ENCODE data around the gene UGT2B15.
A peak's percentile ranks its signal among the peaks of the same experiment; 100 is the strongest.
"Not testable (repeated sequence)": the region's sequence is repeated elsewhere in the genome, so short reads cannot be mapped to it uniquely, and the experiment has no call there.

Gene UGT2B15

GRCh38 chr4:68670479-68670939, at the start of gene UGT2B15:
TSS of gene UGT2B15 (minus strand) at chr4:68670652. CDS start at chr4:68670618, 34 bp downstream.
- not testable (repeated sequence) for H3K4me3 ChIP-seq (ENCODE audit: low read length); DNase-seq (ENCODE audit: low read depth)

DNA sequence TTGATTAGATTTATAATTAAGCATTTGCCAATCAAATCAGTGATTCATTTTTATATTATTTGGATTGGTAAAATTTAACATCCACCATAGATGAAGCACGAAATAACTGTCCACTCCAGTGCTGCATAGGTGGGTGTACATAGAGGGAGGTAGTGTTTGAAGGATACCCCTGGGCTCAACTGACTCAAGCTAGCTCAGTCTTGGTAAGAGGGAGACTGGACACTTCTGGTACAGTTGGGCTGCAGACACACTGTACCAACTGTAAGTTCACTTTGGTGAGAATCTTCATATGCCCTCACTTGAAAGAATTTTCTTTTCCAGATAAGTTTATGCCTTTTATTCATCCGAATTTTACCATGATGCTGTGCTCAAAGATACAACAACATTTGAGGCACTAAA, 48.6 kb upstream of the UGT2B15 start:
- no peak for DNase-seq (ENCODE audit: low read depth)
- TF ChIP-seq CTCF (IDR thresholded peaks at IDR 0.05; ENCODE audit: insufficient read depth, low read depth, low read length, missing control alignments): no peak
- no peak overlapping the region for H3K4me3 ChIP-seq (ENCODE audit: low read length)

DNA sequence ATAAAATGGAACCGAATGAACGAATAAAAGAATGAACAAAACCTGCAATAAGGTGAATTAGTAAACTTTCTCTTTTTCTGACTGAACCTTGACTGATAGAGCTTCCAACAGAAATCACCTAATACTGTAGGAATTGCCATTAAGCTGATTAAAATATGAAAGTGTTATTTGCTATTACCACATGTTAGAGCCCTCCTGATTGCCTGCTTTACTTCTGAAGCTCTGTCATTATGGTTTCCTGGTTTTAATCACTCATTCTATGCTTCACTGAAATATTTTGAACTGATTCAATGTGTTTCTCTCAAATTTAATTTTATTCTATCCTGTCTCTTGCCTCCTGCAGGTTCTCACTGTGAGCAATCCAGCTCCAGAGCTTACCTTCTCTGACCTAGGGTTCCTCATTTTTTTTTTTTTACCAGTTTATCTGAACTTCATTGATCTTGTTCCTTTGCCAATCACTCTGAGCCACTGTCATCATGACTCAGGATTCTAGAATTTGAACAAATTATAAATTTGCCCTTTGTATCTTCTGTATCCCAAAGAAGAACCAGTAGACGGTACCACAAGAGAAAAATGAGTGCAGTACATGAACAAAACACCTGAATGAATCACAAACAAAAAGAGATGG, 48.1 kb upstream of the UGT2B15 start:
- no peak overlapping the region for H3K4me3 ChIP-seq (ENCODE audit: low read length)
- no peak for TF ChIP-seq CTCF (IDR thresholded peaks at IDR 0.05; ENCODE audit: insufficient read depth, low read depth, low read length, missing control alignments)
- no peak for DNase-seq (ENCODE audit: low read depth)

DNA sequence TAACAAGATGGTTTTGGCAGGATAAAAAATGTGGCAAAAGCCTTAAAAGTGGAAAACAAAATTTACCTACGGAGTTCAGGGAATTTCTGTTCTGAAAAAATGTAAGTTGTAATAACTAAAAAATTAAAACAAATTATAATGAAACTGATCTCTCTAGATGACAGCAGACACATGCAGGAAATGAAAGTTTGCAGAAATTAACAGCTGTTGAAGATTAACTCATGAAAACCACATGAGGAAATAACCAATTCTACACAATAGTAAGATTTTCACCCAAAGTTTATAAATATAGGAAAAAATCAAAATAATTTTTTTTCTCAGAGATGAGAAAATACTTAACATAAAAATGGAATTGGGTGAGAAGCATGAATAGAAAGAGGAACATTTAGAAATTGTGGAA, 47.5 kb upstream of the UGT2B15 start:
- TF ChIP-seq CTCF (IDR thresholded peaks at IDR 0.05; ENCODE audit: insufficient read depth, low read depth, low read length, missing control alignments): no peak
- H3K4me3 ChIP-seq (ENCODE audit: low read length): no peak overlapping the region

DNA sequence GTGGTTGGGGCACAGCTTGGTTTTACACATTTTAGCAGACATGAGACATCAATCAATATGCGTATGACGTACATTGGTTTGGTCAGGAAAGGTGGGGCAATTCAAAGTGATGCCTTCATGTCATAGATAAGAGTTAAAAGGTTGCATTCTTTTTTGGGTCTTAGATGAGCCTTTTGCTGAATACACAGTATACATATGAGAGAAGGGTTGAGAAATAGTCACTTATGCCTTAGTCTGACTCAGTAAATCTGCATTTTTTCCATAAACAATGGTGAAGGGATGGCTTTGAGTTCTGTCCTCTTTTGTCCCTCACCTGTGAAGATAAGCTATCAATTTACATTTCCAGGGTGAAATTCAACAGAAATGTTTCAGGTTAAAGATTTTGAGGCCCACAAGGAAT, 43.9 kb upstream of the UGT2B15 start:
- no peak for DNase-seq (ENCODE audit: low read depth)
- no peak for TF ChIP-seq CTCF (IDR thresholded peaks at IDR 0.05; ENCODE audit: insufficient read depth, low read depth, low read length, missing control alignments)
- no peak overlapping the region for H3K4me3 ChIP-seq (ENCODE audit: low read length)

More for the DNA sequence above, 47.5 kb upstream of the UGT2B15 start:
- DNase-seq (ENCODE audit: low read depth): no peak

- TF ChIP-seq CTCF (IDR thresholded peaks at IDR 0.05; ENCODE audit: insufficient read depth, low read depth, low read length, missing control alignments): no peak
- DNase-seq (ENCODE audit: low read depth): no peak
- no peak overlapping the region for H3K4me3 ChIP-seq (ENCODE audit: low read length)
These were observed 41.8 kb upstream of the UGT2B15 start for GRCh38 chr4:68712207-68712606.

DNA sequence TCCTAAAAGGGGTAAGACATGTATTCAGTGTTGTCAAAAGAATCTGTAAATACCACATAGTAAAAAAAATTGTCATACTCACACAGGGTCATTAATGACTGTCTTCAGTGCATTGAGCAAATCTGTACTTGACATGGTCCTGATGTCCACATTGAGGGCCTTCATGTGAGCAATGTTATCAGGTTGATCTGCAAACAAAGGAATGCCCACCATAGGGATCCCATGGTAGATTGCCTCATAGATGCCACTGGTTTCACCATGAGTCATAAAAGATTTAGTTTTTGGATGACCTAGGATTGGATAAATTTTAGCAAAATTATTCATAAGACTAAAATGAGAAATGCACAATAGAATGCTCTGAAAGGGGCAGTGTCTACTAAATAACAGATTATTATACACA, 38.1 kb upstream of the UGT2B15 start:
- DNase-seq (ENCODE audit: low read depth): no peak
- no peak for TF ChIP-seq CTCF (IDR thresholded peaks at IDR 0.05; ENCODE audit: insufficient read depth, low read depth, low read length, missing control alignments)
- no peak overlapping the region for H3K4me3 ChIP-seq (ENCODE audit: low read length)

DNA sequence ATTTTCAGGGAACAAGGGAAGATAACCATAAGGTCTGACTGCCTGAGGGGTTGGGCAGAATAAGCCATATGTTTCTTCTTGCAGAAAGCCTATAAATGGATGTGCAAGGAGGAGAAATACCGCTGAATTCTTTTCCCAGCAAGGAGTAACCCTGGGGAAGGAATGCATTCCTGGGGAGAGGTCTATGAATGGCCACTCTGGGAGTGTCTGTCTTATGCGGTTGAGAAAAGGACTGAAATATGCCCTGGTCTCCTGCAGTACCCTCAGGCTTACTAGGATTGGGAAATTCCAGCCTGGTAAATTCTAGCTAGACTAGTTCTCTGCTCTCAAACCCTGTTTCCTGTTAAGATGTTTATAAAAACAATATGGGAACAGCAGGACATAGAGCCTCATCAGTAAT, 32.7 kb upstream of the UGT2B15 start:
- peak; percentile 22 for DNase-seq (ENCODE audit: low read depth)

More for the DNA sequence above, 32.7 kb upstream of the UGT2B15 start:
- not testable (repeated sequence) for H3K4me3 ChIP-seq (ENCODE audit: low read length)
